ENCODE results near the gene CAP1. TPM values are rescaled to one million over a fixed set of nuclear protein-coding genes. Genes with fewer than 3 reads are reported as not detected.
"Not testable (repeated sequence)": the region's sequence is repeated elsewhere in the genome, so short reads cannot be mapped to it uniquely, and the experiment has no call there.

The CAP1 gene
- total RNA-seq, 1 experiment from 2014 or later = 354 TPM

DNA sequence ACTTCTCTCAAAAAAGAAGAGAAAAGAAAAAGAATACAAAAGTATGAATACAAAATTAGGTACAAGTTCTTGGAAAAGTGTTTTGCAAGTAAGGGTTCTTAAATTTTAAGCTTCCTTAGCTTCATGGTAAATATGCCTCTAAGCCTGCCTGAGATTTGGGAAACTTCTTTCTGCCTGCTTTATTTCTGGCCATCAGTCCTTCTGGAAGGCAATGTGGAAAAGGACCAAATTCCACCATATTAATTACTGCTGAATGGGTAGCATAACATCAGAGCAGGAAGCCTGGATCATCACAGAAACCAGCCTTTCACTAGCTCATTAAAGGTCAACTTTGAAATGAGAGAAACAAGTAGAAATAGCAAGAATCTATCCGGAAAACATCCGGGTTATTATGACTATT lies 39.1 kb upstream of the CAP1 start:
- TF ChIP-seq EZH2 (IDR thresholded peaks at IDR 0.05; ENCODE audit: low read depth) = no peak
- no peak for TF ChIP-seq CTCF (conservative IDR thresholded peaks at IDR 0.05)
- H3K27me3 ChIP-seq (ENCODE audit: insufficient read depth, low read depth) = no peaks in the 10 kb centered on the region
- ChIA-PET POLR2A (ENCODE audit: unreplicated experiment) (no interaction called here), CTCF (interaction anchor here (0.6 kb wide), 1 partner anchor 124 kb away, joined by 4 read pairs; no protein-coding TSS in a partner anchor)
- H3K4me1 ChIP-seq (replicated peaks; ENCODE audit: insufficient read depth) = no peaks in the 10 kb centered on the region
- H2AFZ ChIP-seq = no peak overlapping the region
- H3K27ac ChIP-seq = no peak overlapping the region
- H3K9me3 ChIP-seq (ENCODE audit: insufficient read depth, low read depth) = no peaks in the 10 kb centered on the region
- no peaks in the 10 kb centered on the region for H3F3A ChIP-seq (ENCODE audit: insufficient read depth, low read depth)
- DNase-seq = no peak
- no peak overlapping the region for H3K4me3 ChIP-seq
- H3K36me3 ChIP-seq (ENCODE audit: low read depth) = no peaks in the 10 kb centered on the region
- no peaks in the 10 kb centered on the region for H3K79me2 ChIP-seq (ENCODE audit: low read depth)
- H4K20me1 ChIP-seq (ENCODE audit: insufficient read depth) = no peaks in the 10 kb centered on the region
- H3K4me2 ChIP-seq = no peak overlapping the region
- intact Hi-C loops (cut with micrococcal nuclease; ENCODE audit: unreplicated experiment) = no loop called here
- BruUV-seq (replicated peaks) = no TSS peak
- no peaks in the 10 kb centered on the region for H3K9me2 ChIP-seq (ENCODE audit: insufficient read depth)

DNA sequence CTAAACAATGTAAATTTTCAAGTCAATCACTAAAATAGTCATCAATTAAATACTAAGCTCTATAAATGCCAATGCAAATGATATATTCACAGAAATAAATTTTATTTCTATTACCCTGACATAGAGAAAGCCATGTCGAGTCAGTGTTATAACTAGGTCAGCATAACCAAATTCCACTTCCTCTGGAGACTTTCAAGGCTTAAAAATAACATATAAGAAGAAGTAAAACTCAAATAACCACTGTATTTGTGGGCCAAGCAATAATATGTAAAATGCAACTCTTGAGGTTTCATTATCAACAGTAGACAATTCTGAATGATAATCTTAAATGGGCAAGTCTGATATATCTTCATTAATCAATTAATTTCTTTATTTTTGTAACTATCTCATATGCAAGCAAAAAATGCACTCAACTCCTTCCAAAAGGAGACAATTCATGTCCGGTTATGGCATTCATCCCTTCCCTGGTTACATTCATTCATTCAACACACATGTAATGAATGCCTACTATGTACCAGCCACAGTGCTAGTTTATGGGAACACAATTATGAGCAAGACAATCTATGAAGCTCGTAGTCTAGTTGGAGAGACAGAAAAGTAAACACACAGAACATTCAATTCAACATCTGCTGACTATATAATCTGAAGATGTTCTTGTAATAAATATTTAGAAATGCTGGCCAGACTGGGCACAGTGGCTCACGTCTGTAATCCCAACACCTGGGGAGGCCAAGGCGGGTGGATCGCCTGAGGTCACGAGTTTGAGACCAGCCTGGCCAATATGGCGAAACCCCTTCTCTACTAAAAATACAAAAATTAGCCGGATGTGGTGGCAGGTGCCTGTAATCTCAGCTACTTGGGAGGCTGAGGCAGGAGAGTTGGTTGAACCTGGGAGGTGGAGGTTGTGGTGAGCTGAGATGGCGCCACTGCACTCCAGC lies 37.1 kb upstream of the CAP1 start:
- H4K20me1 ChIP-seq (ENCODE audit: insufficient read depth) = no peaks in the 10 kb centered on the region
- no TSS peak for BruUV-seq (replicated peaks)
- no peak overlapping the region for H2AFZ ChIP-seq
- no peaks in the 10 kb centered on the region for H3K9me3 ChIP-seq (ENCODE audit: insufficient read depth, low read depth)
- ChIA-PET POLR2A (ENCODE audit: unreplicated experiment) (no interaction called here), CTCF (no interaction called here)
- H3K27me3 ChIP-seq (ENCODE audit: insufficient read depth, low read depth) = no peaks in the 10 kb centered on the region
- no peak overlapping the region for H3K4me2 ChIP-seq
- no peaks in the 10 kb centered on the region for H3K79me2 ChIP-seq (ENCODE audit: low read depth)
- intact Hi-C loops (cut with micrococcal nuclease; ENCODE audit: unreplicated experiment) = no loop called here
- H3F3A ChIP-seq (ENCODE audit: insufficient read depth, low read depth) = no peaks in the 10 kb centered on the region
- TF ChIP-seq EZH2 (IDR thresholded peaks at IDR 0.05; ENCODE audit: low read depth) (no peak), CTCF (conservative IDR thresholded peaks at IDR 0.05) (no peak)
- no peaks in the 10 kb centered on the region for H3K9me2 ChIP-seq (ENCODE audit: insufficient read depth)
- DNase-seq = no peak
- no peaks in the 10 kb centered on the region for H3K4me1 ChIP-seq (replicated peaks; ENCODE audit: insufficient read depth)
- no peaks in the 10 kb centered on the region for H3K36me3 ChIP-seq (ENCODE audit: low read depth)
- no peak overlapping the region for H3K27ac ChIP-seq
- H3K4me3 ChIP-seq = no peak overlapping the region

GRCh38 chr1:40004857-40005256 lies 35.7 kb upstream of the CAP1 start:
- intact Hi-C loops (cut with micrococcal nuclease; ENCODE audit: unreplicated experiment) = no loop called here
- no peak for DNase-seq
- Histone ChIP-seq H3K4me1 (replicated peaks; ENCODE audit: insufficient read depth) (no peaks in the 10 kb centered on the region), H4K20me1 (ENCODE audit: insufficient read depth) (no peaks in the 10 kb centered on the region), H3K36me3 (ENCODE audit: low read depth) (no peaks in the 10 kb centered on the region), H3K79me2 (ENCODE audit: low read depth) (no peaks in the 10 kb centered on the region), H3K9me3 (ENCODE audit: insufficient read depth, low read depth) (no peaks in the 10 kb centered on the region), H3K27ac (no peak overlapping the region), H3K4me2 (no peak overlapping the region), H3F3A (ENCODE audit: insufficient read depth, low read depth) (no peaks in the 10 kb centered on the region), H3K27me3 (ENCODE audit: insufficient read depth, low read depth) (no peaks in the 10 kb centered on the region), H3K4me3 (no peak overlapping the region), H3K9me2 (ENCODE audit: insufficient read depth) (no peaks in the 10 kb centered on the region), H2AFZ (no peak overlapping the region)
- no TSS peak for BruUV-seq (replicated peaks)
- ChIA-PET POLR2A (ENCODE audit: unreplicated experiment) (no interaction called here), CTCF (interaction anchor here (0.5 kb wide), 1 partner anchor 86 kb away, joined by 4 read pairs; no protein-coding TSS in a partner anchor)
- TF ChIP-seq EZH2 (IDR thresholded peaks at IDR 0.05; ENCODE audit: low read depth) (no peak), CTCF (conservative IDR thresholded peaks at IDR 0.05) (no peak)

DNA sequence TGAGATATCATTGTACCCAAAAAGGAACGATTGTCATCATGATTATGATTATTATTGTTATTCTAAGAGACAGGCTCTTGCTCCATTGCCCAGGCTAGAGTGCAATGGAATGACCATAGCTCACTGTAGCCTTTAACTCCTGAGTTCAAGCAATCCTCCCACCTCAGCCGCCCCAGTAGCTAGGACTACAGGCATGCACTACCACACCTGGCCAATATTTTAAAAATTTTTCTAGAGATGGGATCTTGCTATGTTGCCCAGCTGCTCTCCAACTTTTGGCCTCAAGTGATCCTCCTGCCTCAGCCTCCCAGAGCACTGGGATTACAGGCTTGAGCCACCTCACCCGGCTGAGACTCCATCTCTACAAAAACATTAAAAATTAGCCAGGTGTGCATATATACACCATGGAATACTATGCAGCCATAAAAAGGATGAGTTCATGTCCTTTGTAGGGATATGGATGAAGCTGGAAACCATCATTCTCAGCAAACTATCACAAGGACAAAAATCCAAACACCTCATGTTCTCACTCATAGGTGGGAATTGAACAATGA lies 33.0 kb upstream of the CAP1 start:
- DNase-seq; H3K9me3 ChIP-seq (ENCODE audit: insufficient read depth, low read depth); H3K4me2 ChIP-seq; H3K4me1 ChIP-seq (replicated peaks; ENCODE audit: insufficient read depth); H3K36me3 ChIP-seq (ENCODE audit: low read depth); CTCF ChIA-PET; POLR2A ChIA-PET (ENCODE audit: unreplicated experiment); H2AFZ ChIP-seq; H4K20me1 ChIP-seq (ENCODE audit: insufficient read depth); BruUV-seq (replicated peaks); H3K27ac ChIP-seq; H3K27me3 ChIP-seq (ENCODE audit: insufficient read depth, low read depth); H3K4me3 ChIP-seq; H3K9me2 ChIP-seq (ENCODE audit: insufficient read depth); H3K79me2 ChIP-seq (ENCODE audit: low read depth); H3F3A ChIP-seq (ENCODE audit: insufficient read depth, low read depth); intact Hi-C loops (cut with micrococcal nuclease; ENCODE audit: unreplicated experiment): not testable (repeated sequence)
